Glomerular visceral epithelial cell (primary cell): ENCODE data around the gene PLXNC1.

Source experiments
- DNase-seq: peaks from one replicate; pipeline ENCODE4 v3.0.0-alpha.2; 2016; ENCODE audit errors: extremely low spot score

The PLXNC1 gene

GRCh38 chr12:94157981-94158411 lies 9.6 kb downstream of the PLXNC1 start:
- DNase-seq = no peak

- no peak for DNase-seq
These were observed 10.3 kb downstream of the PLXNC1 start for GRCh38 chr12:94158666-94159065.

- no peak for DNase-seq
These were observed 13.7 kb downstream of the PLXNC1 start for GRCh38 chr12:94162108-94162507.

- DNase-seq = no peak
These were observed 15.5 kb downstream of the PLXNC1 start for GRCh38 chr12:94163850-94164249.

GRCh38 chr12:94165138-94165537 lies 16.8 kb downstream of the PLXNC1 start:
- DNase-seq = no peak

- no peak for DNase-seq
These were observed 17.4 kb downstream of the PLXNC1 start for GRCh38 chr12:94165670-94166364.

DNA sequence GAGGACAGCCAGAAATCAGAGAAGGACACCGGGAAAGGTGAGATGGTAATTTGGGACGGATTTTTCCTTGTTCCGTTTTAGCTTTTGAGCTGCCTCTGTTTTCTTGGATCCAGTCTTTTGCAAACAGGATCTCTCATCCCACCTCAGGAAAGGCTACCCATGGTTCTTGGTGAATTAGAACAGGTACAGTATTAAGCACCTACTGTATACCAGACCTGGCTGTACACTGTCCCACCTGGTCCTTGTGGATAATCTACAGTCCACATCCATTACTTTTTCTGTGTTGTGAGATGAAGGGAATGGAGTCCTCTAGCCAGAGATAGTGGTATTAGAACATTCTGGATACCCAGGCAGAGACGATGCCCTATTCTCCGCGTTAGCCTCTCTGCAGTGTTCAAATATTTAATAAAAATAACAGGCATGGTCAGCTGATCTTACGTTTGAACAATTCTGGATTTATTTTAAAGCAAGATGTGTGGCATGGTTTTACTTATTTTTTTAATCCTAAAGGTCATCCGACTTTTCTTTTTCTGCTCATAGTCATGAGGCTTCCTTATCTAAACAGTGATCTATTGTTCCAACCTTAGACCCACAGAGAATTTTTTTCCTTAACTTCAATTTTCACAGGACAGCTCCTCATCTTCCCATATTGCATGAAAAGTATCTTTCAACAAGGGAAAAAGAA lies 18.8 kb downstream of the PLXNC1 start:
- DNase-seq = no peak

DNA sequence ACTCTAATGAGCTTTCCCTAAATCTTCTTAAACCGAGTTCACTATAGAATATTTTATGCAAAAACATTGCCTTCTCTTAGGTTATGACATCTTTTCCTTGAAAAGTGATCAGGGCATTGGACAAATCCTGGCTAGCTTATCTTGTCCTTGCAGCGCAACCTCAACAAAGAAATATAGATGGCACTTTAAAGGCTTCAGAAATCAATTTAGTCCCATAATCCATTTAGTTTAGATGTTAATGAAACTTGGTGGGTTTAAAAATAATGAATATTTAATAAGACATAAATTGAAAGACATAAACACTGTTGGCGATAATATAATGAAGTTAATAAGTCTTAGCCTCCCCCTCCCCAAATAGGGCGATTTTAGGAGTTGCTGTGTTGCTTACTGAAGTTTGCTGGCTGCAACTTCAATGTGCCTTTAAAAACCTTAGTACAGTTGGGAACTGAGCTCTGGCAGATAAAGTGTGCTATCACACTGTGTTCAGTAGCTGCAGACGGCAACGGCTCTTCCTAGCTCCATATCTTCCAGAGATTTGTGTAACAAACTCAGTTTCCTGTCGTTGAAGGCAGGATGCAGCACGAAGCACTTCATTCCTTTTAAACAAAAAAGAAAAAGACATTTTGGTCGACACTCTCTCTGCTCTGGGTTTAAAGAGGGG lies 19.5 kb downstream of the PLXNC1 start:
- no peak for DNase-seq

DNA sequence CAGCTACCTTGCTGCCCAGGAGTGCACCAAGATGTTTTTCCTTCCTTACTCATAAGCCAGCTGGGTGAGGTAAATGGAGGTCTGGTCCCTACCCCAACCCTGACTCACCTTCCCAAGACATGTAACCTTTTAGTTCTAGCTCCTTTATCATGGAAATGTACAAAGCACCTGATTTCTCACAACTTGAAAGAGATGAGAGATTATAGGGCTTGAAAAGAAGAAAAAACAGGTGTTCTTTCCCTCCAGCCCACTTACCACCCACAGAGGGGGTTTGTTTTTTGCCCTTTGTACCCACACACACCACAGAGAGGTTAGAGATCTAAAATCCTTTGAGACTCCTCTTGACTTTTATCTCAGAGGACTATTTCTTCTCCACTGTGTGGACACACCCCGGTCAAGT lies 21.1 kb downstream of the PLXNC1 start:
- no peak for DNase-seq

DNA sequence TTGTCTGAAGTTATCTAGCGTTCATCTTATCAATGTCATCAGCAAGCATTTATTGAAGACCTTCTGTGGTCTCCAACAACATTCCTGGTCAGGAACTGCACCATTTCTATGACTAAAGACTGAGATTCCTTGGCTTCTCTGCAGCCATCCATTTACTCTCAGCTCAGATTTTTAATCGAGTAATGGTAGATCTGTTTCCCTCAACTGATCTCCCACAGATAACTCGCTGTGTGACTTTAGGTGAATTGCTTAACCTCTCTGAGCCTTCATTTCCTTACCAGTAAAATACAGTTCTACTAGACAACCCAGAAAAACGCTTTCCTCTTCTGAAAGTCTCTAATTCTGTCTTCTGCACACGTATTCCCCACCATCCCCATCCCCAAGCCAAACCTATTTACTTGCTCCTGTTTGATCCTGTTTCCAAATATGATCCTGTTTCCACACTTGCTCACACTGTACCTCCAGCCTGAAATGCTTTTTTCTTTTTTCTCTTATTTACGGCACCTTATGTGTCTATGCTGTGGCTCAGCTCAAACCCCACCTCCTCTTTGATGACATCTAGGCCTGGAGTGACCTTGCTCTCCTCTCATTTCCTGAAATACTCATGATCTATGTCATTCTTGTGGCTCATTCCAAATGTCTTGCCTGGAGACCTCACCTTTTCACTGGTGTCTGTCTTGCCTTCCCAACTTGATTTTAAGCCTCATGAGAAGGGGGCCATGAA lies 21.8 kb downstream of the PLXNC1 start:
- DNase-seq = no peak

- no peak for DNase-seq
These were observed 22.6 kb downstream of the PLXNC1 start for GRCh38 chr12:94170690-94171594.

DNA sequence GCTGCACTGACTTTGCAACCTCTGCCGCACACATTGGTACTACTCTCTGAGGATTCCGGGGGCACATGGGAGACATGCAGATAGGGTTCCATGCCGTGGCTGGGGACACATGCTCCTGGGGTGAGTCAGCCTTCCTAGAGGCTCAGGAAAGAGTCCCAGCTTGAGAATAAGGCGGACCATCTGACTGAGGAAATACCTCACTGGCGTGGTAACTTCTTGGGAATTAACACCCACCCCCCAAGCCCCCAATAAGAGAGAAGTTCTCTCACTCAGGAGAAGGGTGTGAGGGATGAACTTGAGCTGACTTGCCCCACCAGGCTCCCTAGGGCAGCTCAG lies 23.2 kb downstream of the PLXNC1 start:
- DNase-seq = no peak

DNA sequence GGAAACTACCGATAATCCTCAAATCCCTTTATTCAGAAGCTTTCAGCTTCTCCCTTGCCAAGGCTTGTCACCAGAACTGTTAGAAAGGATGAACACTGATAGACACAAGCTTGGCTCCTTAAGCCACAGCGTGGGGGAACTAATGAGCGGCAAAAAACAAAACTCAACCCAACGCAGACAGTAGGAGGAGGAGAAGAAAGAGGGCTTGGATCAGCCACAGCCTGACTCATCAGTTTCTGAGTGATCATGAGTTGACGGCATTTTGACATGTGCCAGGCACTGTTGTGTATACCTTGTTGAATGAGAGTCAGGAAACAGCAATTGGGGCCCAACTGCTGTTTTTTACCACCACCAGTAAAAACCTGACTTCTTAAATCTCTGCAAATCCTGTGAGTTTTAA lies 23.7 kb downstream of the PLXNC1 start:
- no peak for DNase-seq

- peak; percentile 60 for DNase-seq
These were observed 24.6 kb downstream of the PLXNC1 start for GRCh38 chr12:94172973-94173372.

DNA sequence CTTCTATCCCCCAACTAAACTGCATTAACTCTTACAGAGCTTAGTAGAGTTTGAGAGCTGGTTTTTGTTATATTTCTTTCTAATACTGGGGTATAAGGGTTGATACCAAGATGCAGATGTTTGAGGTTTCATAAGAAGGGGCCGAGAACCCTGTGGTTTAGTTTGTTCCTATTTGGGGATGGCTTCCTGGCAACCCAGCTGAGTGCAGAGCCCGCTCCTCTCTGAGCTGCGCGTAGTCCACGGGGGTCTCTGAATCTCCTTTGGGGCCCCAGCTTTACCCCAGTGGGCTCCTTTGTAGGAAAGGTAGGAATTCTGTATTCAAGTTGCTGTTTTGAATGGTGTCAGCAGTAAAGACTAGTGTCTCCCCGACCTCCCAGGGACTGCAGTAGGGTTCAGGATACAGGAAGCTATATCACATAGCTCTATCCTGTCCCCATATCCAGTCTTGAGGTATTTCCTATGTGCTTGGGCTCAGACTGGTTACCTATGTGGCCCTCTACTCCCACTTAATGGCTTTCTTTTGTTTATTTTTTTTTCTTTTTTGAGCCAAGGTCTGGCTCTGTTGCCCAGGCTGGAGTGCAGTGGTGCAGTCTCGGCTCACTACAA lies 25.4 kb downstream of the PLXNC1 start:
- DNase-seq = no peak

DNA sequence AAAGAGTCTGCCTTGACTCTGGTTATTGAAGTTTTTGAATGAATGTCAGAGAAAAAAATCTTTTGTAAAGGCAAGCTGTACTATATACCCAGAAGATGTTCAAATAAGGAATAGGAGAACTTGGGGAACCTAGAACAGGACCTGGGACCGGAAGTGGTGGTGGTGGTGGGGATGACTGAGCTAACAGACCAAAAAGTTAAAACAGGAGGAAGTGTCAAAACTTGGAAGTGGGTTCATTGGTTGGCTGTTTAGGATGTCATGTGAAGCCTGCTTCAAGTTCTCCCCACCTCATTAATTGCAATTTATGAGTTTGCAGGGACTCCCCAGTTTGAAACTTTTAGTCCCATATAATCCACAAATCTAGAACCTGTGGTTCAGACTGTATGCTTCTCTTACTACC lies 26.2 kb downstream of the PLXNC1 start:
- no peak for DNase-seq

- DNase-seq = peak; percentile 4
These were observed 27.6 kb downstream of the PLXNC1 start for GRCh38 chr12:94175763-94176668.

GRCh38 chr12:94178054-94178453 lies 29.7 kb downstream of the PLXNC1 start:
- no peak for DNase-seq

DNA sequence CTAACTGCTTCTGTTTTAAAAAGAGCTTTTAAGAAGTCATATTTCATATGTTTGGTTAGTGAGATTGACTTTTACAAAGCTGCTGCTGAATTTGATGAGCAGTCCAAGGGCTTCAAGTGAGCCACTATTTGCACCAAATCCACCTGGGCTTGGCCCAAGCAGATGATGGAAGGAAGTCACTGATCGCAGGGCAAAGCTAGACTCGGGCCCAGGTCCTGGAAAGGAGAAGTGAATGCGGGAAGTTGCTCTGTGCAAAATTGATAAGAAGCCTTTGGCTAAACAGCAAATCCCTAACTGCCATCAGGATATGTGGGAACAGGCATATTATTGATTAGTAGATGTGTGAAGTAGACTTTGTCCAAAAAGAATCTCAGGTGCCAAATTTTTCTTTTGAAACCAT lies 30.5 kb downstream of the PLXNC1 start:
- DNase-seq = no peak

DNA sequence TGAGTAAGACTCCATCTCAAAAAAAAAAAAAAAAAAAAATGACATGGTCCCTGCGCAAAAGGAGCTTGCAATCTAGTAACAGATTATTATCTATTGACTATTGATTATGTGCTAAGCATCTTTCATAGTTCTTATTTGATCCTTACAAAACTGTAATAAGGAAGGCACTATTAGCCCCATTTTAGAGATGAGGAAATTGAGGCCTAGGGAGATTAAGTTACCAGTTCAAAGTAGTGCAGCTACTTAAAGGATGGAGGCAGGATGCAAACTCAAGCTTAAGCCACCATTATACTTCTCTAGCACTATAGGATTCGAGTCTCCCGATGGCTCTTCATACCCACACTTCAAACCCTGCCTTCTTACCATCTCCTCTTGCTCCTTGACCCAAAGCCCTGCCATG lies 31.3 kb downstream of the PLXNC1 start:
- DNase-seq = no peak
